ENCODE results near the gene GABRG3.

DNA sequence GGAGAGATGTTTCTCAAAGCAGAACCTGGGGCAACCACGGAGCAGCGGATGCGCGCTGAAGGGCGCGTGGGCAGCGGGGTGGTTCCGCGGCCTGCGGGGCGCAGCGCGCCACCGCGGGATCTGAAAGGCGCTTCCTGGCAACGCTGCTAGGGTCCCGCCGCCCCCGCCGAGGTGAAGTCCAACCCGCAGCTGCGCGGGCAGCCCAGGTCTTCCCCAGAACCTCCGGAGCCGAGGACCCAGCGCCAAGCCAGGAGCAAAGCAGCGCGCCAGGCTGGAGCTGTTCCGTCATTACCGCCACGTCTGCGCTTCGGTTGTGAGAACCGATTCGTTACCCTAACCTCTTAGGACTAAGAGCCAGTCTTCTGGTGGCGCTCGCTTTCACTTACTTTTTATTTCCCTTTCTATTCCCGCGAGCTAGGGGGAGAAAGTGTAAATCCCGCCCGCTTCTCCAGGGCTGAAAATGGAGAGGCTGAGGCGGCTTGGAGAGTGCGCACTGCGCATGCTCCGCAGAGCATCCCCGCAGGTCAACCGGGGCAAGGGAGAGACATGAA lies 3.2 kb upstream of the GABRG3 start:
- TF ChIP-seq CTCF (conservative IDR thresholded peaks at IDR 0.05; ENCODE audit: low read depth, low read length): no peak
- no peak for TF ChIP-seq POLR2A (IDR thresholded peaks at IDR 0.05; ENCODE audit: low read depth, low read length)
- no peak for TF ChIP-seq RFX5 (IDR thresholded peaks at IDR 0.05; ENCODE audit: low read depth, low read length)
- no peak for TF ChIP-seq MAFK (IDR thresholded peaks at IDR 0.05; ENCODE audit: low read depth, low read length)
- TF ChIP-seq FOS (IDR thresholded peaks at IDR 0.05; ENCODE audit: low read depth, low read length): no peak
- no peak for TF ChIP-seq ELK1 (IDR thresholded peaks at IDR 0.05; ENCODE audit: borderline replicate concordance, low read depth, low read length)
- TF ChIP-seq MXI1 (IDR thresholded peaks at IDR 0.05; ENCODE audit: borderline replicate concordance, low read depth, low read length): no peak
- TF ChIP-seq NFE2L2 (IDR thresholded peaks at IDR 0.05; ENCODE audit: low read depth, low read length): no peak
- no peak for TF ChIP-seq USF2 (IDR thresholded peaks at IDR 0.05; ENCODE audit: low read depth, low read length)
- no peak for TF ChIP-seq RAD21 (IDR thresholded peaks at IDR 0.05; ENCODE audit: low read length)
- TF ChIP-seq BHLHE40 (IDR thresholded peaks at IDR 0.05; ENCODE audit: low read depth, low read length): no peak
- TF ChIP-seq CEBPB (IDR thresholded peaks at IDR 0.05; ENCODE audit: low read depth, low read length): no peak
- no peak for TF ChIP-seq MAZ (IDR thresholded peaks at IDR 0.05; ENCODE audit: borderline replicate concordance, low read depth, low read length)
- no peak for TF ChIP-seq RCOR1 (IDR thresholded peaks at IDR 0.05; ENCODE audit: insufficient replicate concordance, low read length)

Measured in IMR-90 (cell line).